ENCODE measurements around the gene PLBD2. TPM values are rescaled to one million over a fixed set of nuclear protein-coding genes. Genes with fewer than 3 reads are reported as not detected.

The PLBD2 gene
- polyA plus RNA-seq, 1 donor from 2014 or later, result 7.1 TPM

GRCh38 chr12:113440336-113440735 lies 81.9 kb downstream of the PLBD2 start:
- peaks cover 25% of the 10 kb centered on the region for H3K27me3 Mint-ChIP-seq

More at GRCh38 chr12:113440336-113440735, 81.9 kb downstream of the PLBD2 start:
- Mint-ChIP-seq H3K4me1 (no peaks in the 10 kb centered on the region), H3K27ac (no peak overlapping the region), H3K36me3 (no peaks in the 10 kb centered on the region), H3K4me3 (no peak overlapping the region), H3K9me3 (no peaks in the 10 kb centered on the region)

Other genes with a start within 250 kb of the PLBD2 start
- not detected for gene RASAL1, start 222.8 kb upstream of the PLBD2 start, polyA plus RNA-seq
- not detected for gene CFAP73, start 208.9 kb upstream of the PLBD2 start, polyA plus RNA-seq
- gene DDX54, start 173.1 kb upstream of the PLBD2 start, polyA plus RNA-seq, result 34.2 TPM
- 24.1 TPM for gene RITA1, start 172.9 kb upstream of the PLBD2 start, polyA plus RNA-seq
- 17.4 TPM for gene TPCN1, start 137.1 kb upstream of the PLBD2 start, polyA plus RNA-seq
- 12.1 TPM for gene SLC8B1, start 23.5 kb upstream of the PLBD2 start, polyA plus RNA-seq
- gene SDS, start 45.3 kb downstream of the PLBD2 start, polyA plus RNA-seq, result not detected
- gene SDSL, start 63.8 kb downstream of the PLBD2 start, polyA plus RNA-seq, result 0.43 TPM
- not detected for gene LHX5, start 113.3 kb downstream of the PLBD2 start, polyA plus RNA-seq